HepG2 (cell line): ENCODE data around the gene NAT9. TPM values are rescaled to one million over a fixed set of nuclear protein-coding genes. Genes with fewer than 3 reads are reported as not detected.

Experiments used
- BHLHE40 ChIP-seq: IDR thresholded peaks from 2 replicates; pipeline ENCODE4 v1.6.1; 2011; ENCODE audit warnings: low read length, improper control_type of control experiment
- CENPX ChIP-seq: sonication (generic); formaldehyde crosslinking; IDR thresholded peaks from 2 replicates; pipeline ENCODE4 v1.9.0; 2021; ENCODE audit warnings: mild to moderate bottlenecking, missing genetic modification reagents, moderate library complexity
- GATAD1 ChIP-seq: IDR thresholded peaks from 2 replicates; pipeline ENCODE4 v1.6.1; 2016; ENCODE audit warnings: missing genetic modification reagents, missing compliant biosample characterization
- GFI1 ChIP-seq: sonication (generic); formaldehyde crosslinking; IDR thresholded peaks from 2 replicates; pipeline ENCODE4 v1.5.0; 2020; ENCODE audit warnings: missing genetic modification reagents, mild to moderate bottlenecking, borderline replicate concordance
- HNF1B ChIP-seq: sonication (generic); formaldehyde crosslinking; IDR thresholded peaks from 2 replicates; pipeline ENCODE4 v1.5.1; 2020; ENCODE audit warnings: mild to moderate bottlenecking, moderate library complexity, missing genetic modification reagents
- HOXA3 ChIP-seq: sonication (generic); formaldehyde crosslinking; IDR thresholded peaks from 2 replicates; pipeline ENCODE4 v1.5.0; 2020; ENCODE audit warnings: missing genetic modification reagents
- KDM5B ChIP-seq: sonication (generic); formaldehyde crosslinking; IDR thresholded peaks from 2 replicates; pipeline ENCODE4 v1.4.0; 2020; ENCODE audit warnings: missing genetic modification reagents, mild to moderate bottlenecking, borderline replicate concordance
- MEIS2 ChIP-seq: sonication (generic); formaldehyde crosslinking; IDR thresholded peaks from 2 replicates; pipeline ENCODE4 v1.9.0; 2021; ENCODE audit warnings: mild to moderate bottlenecking, missing genetic modification reagents
- MIER2 ChIP-seq: IDR thresholded peaks from 2 replicates; pipeline ENCODE4 v1.6.1; 2016; ENCODE audit warnings: missing biosample characterization, missing genetic modification reagents
- NFIC ChIP-seq: IDR thresholded peaks from 2 replicates; pipeline ENCODE4 v1.6.1; 2012; ENCODE audit warnings: mild to moderate bottlenecking, low read length, inconsistent platforms
- PRPF4 ChIP-seq: fragments of 200-400 bp; formaldehyde crosslinking; IDR thresholded peaks from 2 replicates; pipeline ENCODE4 v1.6.1; 2016; ENCODE audit warnings: low read length, low read depth; ENCODE audit not compliant: poor library complexity, severe bottlenecking
- REPIN1 ChIP-seq: sonication (generic); formaldehyde crosslinking; IDR thresholded peaks from 2 replicates; pipeline ENCODE4 v1.8.0; 2022; ENCODE audit warnings: missing genetic modification reagents, low read depth, mild to moderate bottlenecking, borderline replicate concordance
- RNF2 ChIP-seq: fragments of 450-650 bp; conservative IDR thresholded peaks from 2 replicates; pipeline ENCODE4 v1.6.1; 2016; ENCODE audit warnings: low read depth
- SOX13 ChIP-seq, 3 experiments: fragments of 450-650 bp in 1 of 3; sonication (generic) in 1 of 3; formaldehyde crosslinking in 1 of 3; IDR thresholded peaks in 2 of 3; conservative IDR thresholded peaks in 1 of 3; 2 replicates each; pipeline versions ENCODE4 v1.5.0 to v1.6.1; 2016 to 2020; ENCODE audit warnings: antibody characterized with exemption in 1 of 3, mild to moderate bottlenecking in 1 of 3, missing compliant biosample characterization in 1 of 3, missing genetic modification reagents in 1 of 3, moderate library complexity in 1 of 3
- SP5 ChIP-seq: IDR thresholded peaks from 2 replicates; pipeline ENCODE4 v1.6.1; 2016; ENCODE audit warnings: low read depth, borderline replicate concordance
- TEAD2 ChIP-seq: sonication (generic); formaldehyde crosslinking; IDR thresholded peaks from 2 replicates; pipeline ENCODE4 v1.9.0; 2021; ENCODE audit warnings: missing genetic modification reagents
- ZBTB8A ChIP-seq: sonication (generic); formaldehyde crosslinking; IDR thresholded peaks from 2 replicates; pipeline ENCODE4 v1.4.0; 2020; ENCODE audit warnings: mild to moderate bottlenecking, low read depth, missing genetic modification reagents, borderline replicate concordance
- ZFX ChIP-seq: sonication (generic); formaldehyde crosslinking; IDR thresholded peaks from 2 replicates; pipeline ENCODE4 v1.4.0; 2020; ENCODE audit warnings: mild to moderate bottlenecking, low read depth, missing genetic modification reagents, moderate library complexity
- ZMYM2 ChIP-seq: sonication (generic); formaldehyde crosslinking; IDR thresholded peaks from 2 replicates; pipeline ENCODE4 v1.8.0; 2022; ENCODE audit warnings: mild to moderate bottlenecking, missing genetic modification reagents
- ZNF260 ChIP-seq: sonication (generic); formaldehyde crosslinking; IDR thresholded peaks from 2 replicates; pipeline ENCODE4 v1.4.0; 2020; ENCODE audit warnings: missing genetic modification reagents, low read depth, mild to moderate bottlenecking, borderline replicate concordance
- ZNF331 ChIP-seq: sonication (generic); formaldehyde crosslinking; IDR thresholded peaks from 2 replicates; pipeline ENCODE4 v1.4.0; 2020; ENCODE audit warnings: missing genetic modification reagents
- ZNF614 ChIP-seq: IDR thresholded peaks from 2 replicates; pipeline ENCODE4 v1.6.1; 2018; ENCODE audit warnings: missing biosample characterization, missing genetic modification reagents, inconsistent platforms, borderline replicate concordance
- ZNF670 ChIP-seq: sonication (generic); formaldehyde crosslinking; IDR thresholded peaks from 2 replicates; pipeline ENCODE4 v1.8.0; 2022; ENCODE audit warnings: mild to moderate bottlenecking, missing genetic modification reagents, borderline replicate concordance
- polyA plus RNA-seq, 8 experiments: library from polyadenylated mRNA; depleted of rRNA in 3 of 8; stranded (reverse) in 7 of 8; unstranded in 1 of 8; fragments of >200 nt; fragmentation: Illumina TruSeq in 4 of 8; extraction: Trizol in 4 of 8; gene quantifications; 2 replicates each; pipeline versions ENCODE4 v1.2.1 to v1.2.3, GENCODE V29; 2011 to 2016; ENCODE audit warnings: low read depth in 4 of 8, missing spikeins in 1 of 8, mixed read lengths in 1 of 8; ENCODE audit not compliant: insufficient read depth in 1 of 8
- total RNA-seq, 5 experiments: library from RNA; depleted of rRNA; stranded (reverse); fragments of >200 nt; fragmentation: Illumina TruSeq; extraction: Trizol; gene quantifications; 2 replicates each; pipeline ENCODE4 v1.2.3, GENCODE V29; 2016; ENCODE audit warnings: low read depth in 1 of 5
- TF ChIP-seq, protein P1 (sequence below): sonication (generic); formaldehyde crosslinking; IDR thresholded peaks from 2 replicates; pipeline ENCODE4 v1.8.1; 2023; ENCODE audit warnings: mild to moderate bottlenecking, missing genetic modification reagents
- TF ChIP-seq, protein P2 (sequence below): sonication (generic); formaldehyde crosslinking; IDR thresholded peaks from 2 replicates; pipeline ENCODE4 v1.4.0; 2020; ENCODE audit warnings: missing genetic modification reagents

The NAT9 gene
- total and polyA plus RNA-seq, 2 of the 13 experiments (the other 11 are each of a cell fraction or from before 2014, with no cell fraction given): 39.7 to 44.2 TPM

- TF ChIP-seq GATAD1 (CRISPR knock-in tag) (no peak), MEIS2 (CRISPR knock-in tag) (no peak), ZNF260 (CRISPR knock-in tag) (no peak), ZNF670 (CRISPR knock-in tag) (no peak), NFIC (no peak), HNF1B (CRISPR knock-in tag) (no peak), SOX13 (IDR thresholded peaks at IDR 0.05) (no peak), SOX13 (CRISPR knock-in tag; conservative IDR thresholded peaks at IDR 0.05 in 1 of 2, IDR thresholded peaks at IDR 0.05 in 1 of 2) (peak in 1 of 2 experiments; percentile 73; a peak in 2 of 4 replicates), HOXA3 (no peak), ZNF331 (CRISPR knock-in tag) (peak; percentile 33; the same call in 1 of the 2 replicates), ZNF614 (CRISPR knock-in tag) (peak; percentile 65; the same call in 1 of the 2 replicates), CENPX (no peak), TEAD2 (no peak), ZMYM2 (CRISPR knock-in tag) (no peak), ZBTB8A (no peak), MIER2 (CRISPR knock-in tag) (peak; percentile 50; the same call in 1 of the 2 replicates), ZFX (CRISPR knock-in tag) (peak; percentile 60; the same call in 1 of the 2 replicates), GFI1 (CRISPR knock-in tag) (no peak), PRPF4 (no peak), KDM5B (CRISPR knock-in tag) (no peak), BHLHE40 (no peak), REPIN1 (CRISPR knock-in tag) (0 out of 2 replicates have a peak, but pooled peaks have one; percentile 47), RNF2 (no peak), SP5 (CRISPR knock-in tag) (no peak)
- TF ChIP-seq, protein P1, sequence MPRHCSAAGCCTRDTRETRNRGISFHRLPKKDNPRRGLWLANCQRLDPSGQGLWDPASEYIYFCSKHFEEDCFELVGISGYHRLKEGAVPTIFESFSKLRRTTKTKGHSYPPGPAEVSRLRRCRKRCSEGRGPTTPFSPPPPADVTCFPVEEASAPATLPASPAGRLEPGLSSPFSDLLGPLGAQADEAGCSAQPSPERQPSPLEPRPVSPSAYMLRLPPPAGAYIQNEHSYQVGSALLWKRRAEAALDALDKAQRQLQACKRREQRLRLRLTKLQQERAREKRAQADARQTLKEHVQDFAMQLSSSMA (CRISPR knock-in tag): no peak
- TF ChIP-seq, protein P2, sequence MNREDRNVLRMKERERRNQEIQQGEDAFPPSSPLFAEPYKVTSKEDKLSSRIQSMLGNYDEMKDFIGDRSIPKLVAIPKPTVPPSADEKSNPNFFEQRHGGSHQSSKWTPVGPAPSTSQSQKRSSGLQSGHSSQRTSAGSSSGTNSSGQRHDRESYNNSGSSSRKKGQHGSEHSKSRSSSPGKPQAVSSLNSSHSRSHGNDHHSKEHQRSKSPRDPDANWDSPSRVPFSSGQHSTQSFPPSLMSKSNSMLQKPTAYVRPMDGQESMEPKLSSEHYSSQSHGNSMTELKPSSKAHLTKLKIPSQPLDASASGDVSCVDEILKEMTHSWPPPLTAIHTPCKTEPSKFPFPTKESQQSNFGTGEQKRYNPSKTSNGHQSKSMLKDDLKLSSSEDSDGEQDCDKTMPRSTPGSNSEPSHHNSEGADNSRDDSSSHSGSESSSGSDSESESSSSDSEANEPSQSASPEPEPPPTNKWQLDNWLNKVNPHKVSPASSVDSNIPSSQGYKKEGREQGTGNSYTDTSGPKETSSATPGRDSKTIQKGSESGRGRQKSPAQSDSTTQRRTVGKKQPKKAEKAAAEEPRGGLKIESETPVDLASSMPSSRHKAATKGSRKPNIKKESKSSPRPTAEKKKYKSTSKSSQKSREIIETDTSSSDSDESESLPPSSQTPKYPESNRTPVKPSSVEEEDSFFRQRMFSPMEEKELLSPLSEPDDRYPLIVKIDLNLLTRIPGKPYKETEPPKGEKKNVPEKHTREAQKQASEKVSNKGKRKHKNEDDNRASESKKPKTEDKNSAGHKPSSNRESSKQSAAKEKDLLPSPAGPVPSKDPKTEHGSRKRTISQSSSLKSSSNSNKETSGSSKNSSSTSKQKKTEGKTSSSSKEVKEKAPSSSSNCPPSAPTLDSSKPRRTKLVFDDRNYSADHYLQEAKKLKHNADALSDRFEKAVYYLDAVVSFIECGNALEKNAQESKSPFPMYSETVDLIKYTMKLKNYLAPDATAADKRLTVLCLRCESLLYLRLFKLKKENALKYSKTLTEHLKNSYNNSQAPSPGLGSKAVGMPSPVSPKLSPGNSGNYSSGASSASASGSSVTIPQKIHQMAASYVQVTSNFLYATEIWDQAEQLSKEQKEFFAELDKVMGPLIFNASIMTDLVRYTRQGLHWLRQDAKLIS (CRISPR knock-in tag): no peak
Measured at GRCh38 chr17:74760404-74761105, 15.6 kb downstream of the NAT9 start (continued).
